ENCODE results near the gene IRF6.

DNA sequence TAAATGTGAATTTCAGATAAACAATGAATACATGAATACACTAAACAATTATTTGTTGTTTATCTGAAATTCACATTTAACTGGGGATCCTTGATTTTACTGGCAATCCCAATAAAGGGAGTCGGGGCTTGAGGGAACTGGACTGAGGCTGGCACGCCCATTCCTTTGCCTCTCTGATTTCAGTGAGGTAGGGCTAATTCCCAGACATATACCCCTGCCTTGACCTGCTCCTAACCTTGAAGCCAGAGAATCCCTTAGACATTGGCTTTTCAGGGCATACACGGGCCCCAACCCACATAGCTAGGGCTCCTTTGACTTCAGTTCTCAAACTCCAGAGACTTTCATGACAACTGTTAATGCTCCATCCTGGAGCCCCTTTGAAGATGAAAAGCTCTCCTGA, 11.0 kb upstream of the IRF6 start:
- TF ChIP-seq, protein P1, sequence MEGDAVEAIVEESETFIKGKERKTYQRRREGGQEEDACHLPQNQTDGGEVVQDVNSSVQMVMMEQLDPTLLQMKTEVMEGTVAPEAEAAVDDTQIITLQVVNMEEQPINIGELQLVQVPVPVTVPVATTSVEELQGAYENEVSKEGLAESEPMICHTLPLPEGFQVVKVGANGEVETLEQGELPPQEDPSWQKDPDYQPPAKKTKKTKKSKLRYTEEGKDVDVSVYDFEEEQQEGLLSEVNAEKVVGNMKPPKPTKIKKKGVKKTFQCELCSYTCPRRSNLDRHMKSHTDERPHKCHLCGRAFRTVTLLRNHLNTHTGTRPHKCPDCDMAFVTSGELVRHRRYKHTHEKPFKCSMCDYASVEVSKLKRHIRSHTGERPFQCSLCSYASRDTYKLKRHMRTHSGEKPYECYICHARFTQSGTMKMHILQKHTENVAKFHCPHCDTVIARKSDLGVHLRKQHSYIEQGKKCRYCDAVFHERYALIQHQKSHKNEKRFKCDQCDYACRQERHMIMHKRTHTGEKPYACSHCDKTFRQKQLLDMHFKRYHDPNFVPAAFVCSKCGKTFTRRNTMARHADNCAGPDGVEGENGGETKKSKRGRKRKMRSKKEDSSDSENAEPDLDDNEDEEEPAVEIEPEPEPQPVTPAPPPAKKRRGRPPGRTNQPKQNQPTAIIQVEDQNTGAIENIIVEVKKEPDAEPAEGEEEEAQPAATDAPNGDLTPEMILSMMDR (IDR thresholded peaks at IDR 0.05; ENCODE audit: insufficient read depth, low read length, poor library complexity, severe bottlenecking), result no peak
- no peak for TF ChIP-seq EZH2phosphoT487 (conservative IDR thresholded peaks at IDR 0.05; ENCODE audit: low read length)

Data from SU-DHL-6 (cell line).